Upper lobe of left lung (tissue), 6 donors: Measurements from ENCODE around the gene EFNA3. TPM values are rescaled to one million over a fixed set of nuclear protein-coding genes. Genes with fewer than 3 reads are reported as not detected.
A peak's percentile ranks its signal among the peaks of the same experiment; 100 is the strongest.

ENCODE experiments used
- ATAC-seq, 2 donors: fragments of 200-7000 bp; cut with Tn5 transposase; one replicate each; pipeline ENCODE4 v1.9.1; 2022; ENCODE audit warnings: mild to moderate bottlenecking in 2 of 2, moderate library complexity in 2 of 2; ENCODE audit not compliant: low FRiP score in 2 of 2
- DNase-seq, 2 donors: peaks; one replicate each; pipeline ENCODE4 v3.0.0-alpha.2; 2019 to 2020
- H3K27ac ChIP-seq, 4 donors: fragments of 200-600 bp; sonication (generic); one replicate each; pipeline ENCODE4 v1.5.1; 2016 to 2019
- H3K27me3 ChIP-seq, 4 donors: fragments of 200-600 bp; sonication (generic); one replicate each; pipeline ENCODE4 v1.5.1; 2017 to 2019
- H3K36me3 ChIP-seq, 4 donors: fragments of 200-600 bp; sonication (generic); one replicate each; pipeline ENCODE4 v1.5.1; 2016 to 2019
- H3K4me1 ChIP-seq, 4 donors: fragments of 200-600 bp; sonication (generic); one replicate each; pipeline ENCODE4 v1.5.1; 2018 to 2019
- H3K4me3 ChIP-seq, 4 donors: fragments of 200-600 bp; sonication (generic); one replicate each; pipeline ENCODE4 v1.5.1; 2017 to 2019; ENCODE audit warnings: mild to moderate bottlenecking in 2 of 4, moderate library complexity in 1 of 4
- H3K9me3 ChIP-seq, 4 donors: fragments of 200-600 bp; sonication (generic); one replicate each; pipeline ENCODE4 v1.5.1; 2018 to 2019
- CTCF ChIP-seq, 6 experiments: fragments of 450-650 bp in 4 of 6; fragments of 200-600 bp in 2 of 6; sonication (generic) in 2 of 6; IDR thresholded peaks; one replicate each; pipeline ENCODE4 v1.5.1; 2016 to 2019; ENCODE audit warnings: antibody characterized with exemption in 6 of 6
- EP300 ChIP-seq, 4 donors: sonication (generic); formaldehyde crosslinking; IDR thresholded peaks; one replicate each; pipeline ENCODE4 v1.5.1; 2017; ENCODE audit warnings: antibody characterized with exemption in 4 of 4, control low read depth in 2 of 4
- POLR2A ChIP-seq, 4 donors: fragments of 450-650 bp; IDR thresholded peaks; one replicate each; pipeline ENCODE4 v1.5.1; 2016 to 2017; ENCODE audit warnings: antibody characterized with exemption in 4 of 4, mild to moderate bottlenecking in 2 of 4
- POLR2AphosphoS5 ChIP-seq, 2 donors: sonication (generic); formaldehyde crosslinking; IDR thresholded peaks; one replicate each; pipeline ENCODE4 v1.5.1; 2017; ENCODE audit warnings: antibody characterized with exemption in 2 of 2
- WGBS, 2 donors: methylation state at CpG; one replicate each; pipeline ENCODE4 v1.1.5; 2017 to 2018; 5-methylcytosine and 5-hydroxymethylcytosine counted together
- small RNA-seq, 4 donors: library from RNA; depleted of rRNA; stranded (forward); fragments of <200 nt; gene quantifications; one replicate each; pipeline ENCODE3, GENCODE V24; 2016
- total RNA-seq, 6 donors: library from RNA; depleted of rRNA in 4 of 6; stranded (reverse); fragments of >200 nt in 4 of 6; gene quantifications; one replicate each; pipeline versions ENCODE4 v1.1.0 to v1.2.1, GENCODE V29; 2016 to 2021
- donor health status: DM: no; HTN: no; CAD: no; lungs with moderate emphysema.
- donor health status: DM: no; HTN: yes; CAD: no; lungs with severe emphysema.

Gene EFNA3
- total RNA-seq, 6 donors from 2014 or later: 0.33 to 2.1 (median 1.4) TPM

- peak overlapping the region; percentile 39 to 67 (median 60) for H3K4me3 ChIP-seq
- TF ChIP-seq CTCF (IDR thresholded peaks at IDR 0.05): no peak
- peak; percentile 75 to 92 for TF ChIP-seq POLR2AphosphoS5 (IDR thresholded peaks at IDR 0.05)
- TF ChIP-seq POLR2A (IDR thresholded peaks at IDR 0.05): peak in 2 of 4 donors; percentile 4 to 42
- peak in 2 of 4 donors; percentile 22 to 93 for TF ChIP-seq EP300 (IDR thresholded peaks at IDR 0.05)
- peaks cover 59 to 79% (median 62%) of the 10 kb centered on the region in 4 donors for H3K4me1 ChIP-seq
- H3K27me3 ChIP-seq: no peaks in the 10 kb centered on the region
- H3K27ac ChIP-seq: peak overlapping the region; percentile 96 to 98 (median 98)
- ATAC-seq: peak; percentile 90 to 92
- WGBS, 2 donors: 6 to 9% methylated on average over 18 of the region's 18 CpGs
- peak; percentile 93 to 97 for DNase-seq
- H3K9me3 ChIP-seq: no peaks in the 10 kb centered on the region
- peaks cover 15 to 45% (median 30%) of the 10 kb centered on the region in 4 donors for H3K36me3 ChIP-seq
Measured at GRCh38 chr1:155134880-155135414, 56.3 kb downstream of the EFNA3 start.

DNA sequence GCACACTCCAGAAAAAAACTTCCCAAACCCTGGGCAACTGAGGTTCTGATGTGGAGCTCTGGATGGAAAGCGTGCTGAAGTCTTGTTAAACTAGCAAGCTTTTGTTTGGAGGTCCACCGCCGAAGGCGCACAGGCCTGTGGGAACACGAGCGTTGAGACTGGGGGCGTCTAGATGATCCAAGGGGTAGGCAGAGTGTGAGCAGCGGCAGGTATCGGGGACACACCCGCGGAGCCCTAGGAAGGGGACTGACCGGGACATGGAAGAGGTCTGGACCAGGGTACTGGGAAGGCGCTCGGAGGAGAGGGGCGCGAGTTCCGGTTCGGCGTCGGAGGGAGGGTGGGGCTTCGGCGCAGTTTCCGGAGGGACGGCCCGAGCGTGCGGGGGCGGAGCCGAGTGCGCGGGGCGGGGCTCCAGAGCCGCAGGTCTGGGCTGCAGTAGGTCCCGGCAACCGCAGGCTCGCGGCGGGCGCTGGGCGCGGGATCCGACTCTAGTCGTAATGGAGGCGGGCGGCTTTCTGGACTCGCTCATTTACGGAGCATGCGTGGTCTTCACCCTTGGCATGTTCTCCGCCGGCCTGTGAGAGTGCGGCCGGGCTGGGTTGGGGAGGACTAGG is 56.9 kb downstream of the EFNA3 start, which contains the start of gene SLC50A1:
TSS of gene SLC50A1 (plus strand) at position 438 of the 614 bp plus-strand sequence. CDS start at position 498, 60 bp downstream.
- Histone ChIP-seq H3K4me3 (peak within 1 kb of the TSS; percentile 42 to 67 (median 60)), H3K27me3 (no peaks in the 10 kb centered on the region), H3K27ac (peak within 1 kb of the TSS; percentile 96 to 98 (median 98)), H3K9me3 (no peaks in the 10 kb centered on the region), H3K4me1 (peaks cover 61 to 78% (median 63%) of the 10 kb centered on the region in 4 donors), H3K36me3 (peaks cover 15 to 45% (median 30%) of the 10 kb centered on the region in 4 donors)
- peak; percentile 96 to 97 for ATAC-seq
- 1% methylated on average over 20 to 38 of the region's 52 CpGs for WGBS, 2 donors
- DNase-seq: peak; percentile 96 to 100
- TF ChIP-seq POLR2AphosphoS5 (IDR thresholded peaks at IDR 0.05) (peak; percentile 84 to 91), CTCF (IDR thresholded peaks at IDR 0.05) (peak; percentile 46 to 90 (median 68)), EP300 (IDR thresholded peaks at IDR 0.05) (peak in 2 of 4 donors; percentile 13 to 35), POLR2A (IDR thresholded peaks at IDR 0.05) (peak; percentile 57 to 94 (median 86))

- Histone ChIP-seq H3K27me3 (no peaks in the 10 kb centered on the region), H3K27ac (peak overlapping the region; percentile 96 to 98 (median 98)), H3K4me1 (peaks cover 55 to 70% (median 57%) of the 10 kb centered on the region in 4 donors), H3K4me3 (peak overlapping the region in 3 of 4 donors; percentile 55 to 67 (median 66)), H3K9me3 (no peaks in the 10 kb centered on the region), H3K36me3 (peaks cover 15 to 36% (median 25%) of the 10 kb centered on the region in 4 donors)
- WGBS, 2 donors: 26 to 40% methylated on average over 1 to 6 of the region's 6 CpGs
- no peak for TF ChIP-seq POLR2AphosphoS5 (IDR thresholded peaks at IDR 0.05)
- TF ChIP-seq CTCF (IDR thresholded peaks at IDR 0.05): no peak
- TF ChIP-seq EP300 (IDR thresholded peaks at IDR 0.05): no peak
- TF ChIP-seq POLR2A (IDR thresholded peaks at IDR 0.05): no peak
- DNase-seq: peak in 1 of 2 donors; percentile 43
- ATAC-seq: no peak
Measured at GRCh38 chr1:155136748-155137147, 58.1 kb downstream of the EFNA3 start.

Small RNA genes within 50 kb of the gene (small RNA-seq; reads per million reads assigned to genes)
- 0 reads per million in 4 donors for gene RF00019

Other genes starting within 250 kb of the EFNA3 start
- gene KCNN3, start 208.6 kb upstream of the EFNA3 start, total RNA-seq: 1 to 10 TPM; 2.7 to 6.6 (median 3.7) TPM
- gene PMVK, start 142.1 kb upstream of the EFNA3 start, total RNA-seq: 10 to 100 TPM in 5 of 6 donors, 1 to 10 TPM in 1; 9.4 to 51.6 (median 29.8) TPM
- gene PBXIP1, start 122.7 kb upstream of the EFNA3 start, total RNA-seq: 100 to 1,000 TPM in 1 of 6 donors, 10 to 100 TPM in 5; 72.1 to 108 (median 83.7) TPM
- 10 to 100 TPM; 20.1 to 41.9 (median 27.5) TPM for gene PYGO2, start 117.1 kb upstream of the EFNA3 start, total RNA-seq
- gene SHC1, start 108.1 kb upstream of the EFNA3 start, total RNA-seq: 100 to 1,000 TPM in 1 of 6 donors, 10 to 100 TPM in 5; 55.5 to 130 (median 69.1) TPM
- gene CKS1B, start 104.2 kb upstream of the EFNA3 start, total RNA-seq: 10 to 100 TPM in 5 of 6 donors, 1 to 10 TPM in 1; 9.9 to 31.1 (median 22.5) TPM
- 10 to 100 TPM; 15.6 to 62.9 (median 29.8) TPM for gene FLAD1, start 95.5 kb upstream of the EFNA3 start, total RNA-seq
- 1 to 10 TPM in 1 of 6 donors, under 1 TPM in 1, not detected in 4; 0.57 to 1.0 TPM for gene LENEP, start 85.3 kb upstream of the EFNA3 start, total RNA-seq
- 10 to 100 TPM; 43.9 to 88.2 (median 66.2) TPM for gene ZBTB7B, start 76.0 kb upstream of the EFNA3 start, total RNA-seq
- gene DCST2, start 45.1 kb upstream of the EFNA3 start, total RNA-seq: 1 to 10 TPM in 4 of 6 donors, under 1 TPM in 2; 0.49 to 2.1 (median 1.1) TPM
- gene DCST1, start 45.0 kb upstream of the EFNA3 start, total RNA-seq: under 1 TPM in 1 of 6 donors, not detected in 5; 0.89 TPM
- 100 to 1,000 TPM in 4 of 6 donors, 10 to 100 TPM in 2; 52.1 to 246 (median 106) TPM for gene ADAM15, start 27.5 kb upstream of the EFNA3 start, total RNA-seq
- 1 to 10 TPM; 2.8 to 8.1 (median 7.0) TPM for gene EFNA4, start 15.1 kb upstream of the EFNA3 start, total RNA-seq
- gene EFNA1, start 49.0 kb downstream of the EFNA3 start, total RNA-seq: 100 to 1,000 TPM; 131 to 226 (median 164) TPM
- 10 to 100 TPM; 19.9 to 49.9 (median 42.7) TPM for gene SLC50A1, start 57.0 kb downstream of the EFNA3 start, total RNA-seq
- gene DPM3, start 61.7 kb downstream of the EFNA3 start, total RNA-seq: 100 to 1,000 TPM in 2 of 6 donors, 10 to 100 TPM in 3, not detected in 1; 25.1 to 112 (median 67.5) TPM
- gene KRTCAP2, start 94.5 kb downstream of the EFNA3 start, total RNA-seq: 100 to 1,000 TPM in 4 of 6 donors, 10 to 100 TPM in 2; 47.1 to 166 (median 131) TPM
- under 1 TPM in 3 of 6 donors, not detected in 3; 0.30 to 0.64 (median 0.57) TPM for gene TRIM46, start 95.0 kb downstream of the EFNA3 start, total RNA-seq
- gene THBS3, start 129.1 kb downstream of the EFNA3 start, total RNA-seq: 10 to 100 TPM; 18.3 to 97.4 (median 27.6) TPM
- gene MTX1, start 129.9 kb downstream of the EFNA3 start, total RNA-seq: 10 to 100 TPM; 23.0 to 68.4 (median 37.4) TPM
- 10 to 100 TPM in 5 of 6 donors, 1 to 10 TPM in 1; 9.3 to 30.3 (median 20.6) TPM for gene ENTREP3, start 176.6 kb downstream of the EFNA3 start, total RNA-seq
- gene SCAMP3, start 183.5 kb downstream of the EFNA3 start, total RNA-seq: 10 to 100 TPM; 61.5 to 96.1 (median 70.4) TPM
- 10 to 100 TPM; 32.7 to 92.2 (median 48.1) TPM for gene CLK2, start 194.7 kb downstream of the EFNA3 start, total RNA-seq
- 1 to 10 TPM; 1.1 to 6.3 (median 2.6) TPM for gene HCN3, start 198.6 kb downstream of the EFNA3 start, total RNA-seq
- gene PKLR, start 222.6 kb downstream of the EFNA3 start, total RNA-seq: under 1 TPM in 2 of 6 donors, not detected in 4; 0.14 to 0.17 TPM
- gene FDPS, start 230.0 kb downstream of the EFNA3 start, total RNA-seq: 100 to 1,000 TPM; 129 to 256 (median 179) TPM
- 10 to 100 TPM; 21.4 to 41.9 (median 31.2) TPM for gene RUSC1, start 242.1 kb downstream of the EFNA3 start, total RNA-seq